Neural progenitor cell (in vitro differentiated cells): ENCODE data around the gene PRKCE. TPM values are rescaled to one million over a fixed set of nuclear protein-coding genes. Genes with fewer than 3 reads are reported as not detected.

Source experiments
- DNase-seq: peaks from one replicate; pipeline ENCODE4 v3.0.0-alpha.2; 2016; ENCODE audit warnings: low spot score
- H2AFZ ChIP-seq: fragments of 200-600 bp; sonication (generic); replicated peaks from 2 replicates; pipeline ENCODE4 v1.6.1; 2016; ENCODE audit warnings: antibody characterized with exemption
- H3F3A ChIP-seq: fragments of 200-600 bp; sonication (generic); 2 replicates; pipeline ENCODE4 v1.6.1; 2016; ENCODE audit warnings: antibody characterized with exemption, low read depth
- H3K27ac ChIP-seq: fragments of 200-600 bp; sonication (generic); 2 replicates; pipeline ENCODE4 v1.5.1; 2016; ENCODE audit warnings: mild to moderate bottlenecking
- H3K27me3 ChIP-seq: fragments of 200-600 bp; sonication (generic); 2 replicates; pipeline ENCODE4 v1.6.1; 2016; ENCODE audit warnings: mild to moderate bottlenecking, moderate library complexity
- H3K36me3 ChIP-seq: fragments of 200-600 bp; sonication (generic); 2 replicates; pipeline ENCODE4 v1.5.1; 2016
- H3K4me1 ChIP-seq: fragments of 200-600 bp; sonication (generic); 2 replicates; pipeline ENCODE4 v1.6.1; 2016; ENCODE audit warnings: mixed run types
- H3K4me2 ChIP-seq: fragments of 200-600 bp; sonication (generic); 2 replicates; pipeline ENCODE4 v1.6.1; 2016
- H3K4me3 ChIP-seq: fragments of 200-600 bp; sonication (generic); 2 replicates; pipeline ENCODE4 v1.5.1; 2016
- H3K79me2 ChIP-seq: fragments of 200-600 bp; sonication (generic); 2 replicates; pipeline ENCODE4 v1.6.1; 2016; ENCODE audit warnings: low read depth
- H3K9ac ChIP-seq: fragments of 200-600 bp; sonication (generic); 2 replicates; pipeline ENCODE4 v1.6.1; 2016
- H3K9me3 ChIP-seq: fragments of 200-600 bp; sonication (generic); 2 replicates; pipeline ENCODE4 v1.5.1; 2016; ENCODE audit warnings: low read depth
- H4K20me1 ChIP-seq: fragments of 200-600 bp; sonication (generic); 2 replicates; pipeline ENCODE4 v1.6.1; 2016; ENCODE audit warnings: low read depth
- H3K27ac Mint-ChIP-seq: 3 replicates; pipeline ENCODE4 v1.8.0; 2021; ENCODE audit warnings: mixed read lengths
- H3K27me3 Mint-ChIP-seq: 2 replicates; pipeline ENCODE4 v1.8.0; 2022; ENCODE audit warnings: low read depth, mild to moderate bottlenecking, inconsistent platforms, moderate library complexity, mixed read lengths; ENCODE audit not compliant: insufficient read depth
- H3K36me3 Mint-ChIP-seq: 3 replicates; pipeline ENCODE4 v1.8.0; 2021; ENCODE audit warnings: mixed read lengths
- H3K4me1 Mint-ChIP-seq: 3 replicates; pipeline ENCODE4 v1.8.0; 2021; ENCODE audit warnings: mixed read lengths
- H3K4me3 Mint-ChIP-seq: 3 replicates; pipeline ENCODE4 v1.8.0; 2021; ENCODE audit warnings: mild to moderate bottlenecking, moderate library complexity, mixed read lengths
- H3K9me3 Mint-ChIP-seq: 3 replicates; pipeline ENCODE4 v1.8.0; 2020; ENCODE audit warnings: mixed read lengths
- EZH2 ChIP-seq: fragments of 200-600 bp; sonication (generic); IDR thresholded peaks from 2 replicates; pipeline ENCODE4 v1.6.1; 2017; ENCODE audit warnings: antibody characterized with exemption, mild to moderate bottlenecking, moderate library complexity
- EZH2phosphoT487 ChIP-seq: fragments of 200-600 bp; sonication (generic); IDR thresholded peaks from 2 replicates; pipeline ENCODE4 v1.6.1; 2017; ENCODE audit warnings: antibody characterized with exemption
- total RNA-seq: library from RNA; depleted of rRNA; stranded (reverse); fragments of >200 nt; gene quantifications from 2 replicates; pipeline ENCODE4 v1.2.3, GENCODE V29; 2015; ENCODE audit warnings: low replicate concordance
- TF ChIP-seq, protein P1 (sequence below): fragments of 200-600 bp; sonication (generic); IDR thresholded peaks from 2 replicates; pipeline ENCODE4 v1.5.1; 2017; ENCODE audit warnings: antibody characterized with exemption, mild to moderate bottlenecking

PRKCE gene
- total RNA-seq, 1 donor from 2014 or later = 4.1 TPM

DNA sequence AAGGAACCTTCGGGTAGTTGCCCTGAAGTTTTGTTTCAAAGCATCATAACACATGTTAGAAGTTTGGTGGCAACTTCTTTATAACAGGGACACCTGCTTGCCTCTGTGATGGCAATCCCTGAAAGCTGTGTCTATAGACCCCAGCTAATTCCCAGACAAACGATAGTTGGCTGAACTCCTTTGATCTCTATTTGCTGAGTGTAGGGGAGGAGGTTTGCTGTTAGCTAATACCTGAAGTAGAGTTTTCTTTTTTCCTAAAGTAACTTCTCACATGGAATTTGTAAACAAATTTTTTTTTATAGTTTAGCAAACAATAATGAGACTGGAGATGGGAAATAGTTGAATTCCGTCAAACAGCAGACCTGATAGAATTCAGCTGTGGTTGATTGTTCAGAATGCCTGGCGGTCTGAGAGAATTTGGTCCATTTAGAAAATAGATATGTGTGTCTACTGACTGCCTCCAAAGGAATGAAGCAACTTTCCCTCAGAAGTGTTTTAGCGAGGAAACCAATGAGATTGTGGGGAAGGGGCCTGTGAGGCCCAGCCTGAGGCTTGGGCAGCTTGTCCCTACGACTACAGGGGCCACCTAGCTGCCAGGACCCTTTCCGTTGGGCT, 522.3 kb downstream of the PRKCE start:
- H3K9ac ChIP-seq = no peak overlapping the region
- DNase-seq = peak; percentile 26
- H3K4me1 ChIP-seq = peaks cover 30% of the 10 kb centered on the region
- no peaks in the 10 kb centered on the region for H3K9me3 ChIP-seq
- no peak for TF ChIP-seq EZH2phosphoT487
- TF ChIP-seq EZH2 = no peak
- TF ChIP-seq, protein P1, sequence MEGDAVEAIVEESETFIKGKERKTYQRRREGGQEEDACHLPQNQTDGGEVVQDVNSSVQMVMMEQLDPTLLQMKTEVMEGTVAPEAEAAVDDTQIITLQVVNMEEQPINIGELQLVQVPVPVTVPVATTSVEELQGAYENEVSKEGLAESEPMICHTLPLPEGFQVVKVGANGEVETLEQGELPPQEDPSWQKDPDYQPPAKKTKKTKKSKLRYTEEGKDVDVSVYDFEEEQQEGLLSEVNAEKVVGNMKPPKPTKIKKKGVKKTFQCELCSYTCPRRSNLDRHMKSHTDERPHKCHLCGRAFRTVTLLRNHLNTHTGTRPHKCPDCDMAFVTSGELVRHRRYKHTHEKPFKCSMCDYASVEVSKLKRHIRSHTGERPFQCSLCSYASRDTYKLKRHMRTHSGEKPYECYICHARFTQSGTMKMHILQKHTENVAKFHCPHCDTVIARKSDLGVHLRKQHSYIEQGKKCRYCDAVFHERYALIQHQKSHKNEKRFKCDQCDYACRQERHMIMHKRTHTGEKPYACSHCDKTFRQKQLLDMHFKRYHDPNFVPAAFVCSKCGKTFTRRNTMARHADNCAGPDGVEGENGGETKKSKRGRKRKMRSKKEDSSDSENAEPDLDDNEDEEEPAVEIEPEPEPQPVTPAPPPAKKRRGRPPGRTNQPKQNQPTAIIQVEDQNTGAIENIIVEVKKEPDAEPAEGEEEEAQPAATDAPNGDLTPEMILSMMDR = no peak
- no peak overlapping the region for H2AFZ ChIP-seq
- Mint-ChIP-seq H3K27ac (no peak overlapping the region), H3K4me3 (no peak overlapping the region), H3K27me3 (peaks cover 2% of the 10 kb centered on the region), H3K36me3 (no peaks in the 10 kb centered on the region), H3K4me1 (peaks cover 27% of the 10 kb centered on the region), H3K9me3 (no peaks in the 10 kb centered on the region)
- no peak overlapping the region for H3K4me2 ChIP-seq
- H3K4me3 ChIP-seq = no peak overlapping the region
- no peaks in the 10 kb centered on the region for H3K36me3 ChIP-seq
- no peaks in the 10 kb centered on the region for H3K27me3 ChIP-seq
- no peaks in the 10 kb centered on the region for H3F3A ChIP-seq
- no peaks in the 10 kb centered on the region for H4K20me1 ChIP-seq
- no peak overlapping the region for H3K27ac ChIP-seq
- H3K79me2 ChIP-seq = no peaks in the 10 kb centered on the region

DNA sequence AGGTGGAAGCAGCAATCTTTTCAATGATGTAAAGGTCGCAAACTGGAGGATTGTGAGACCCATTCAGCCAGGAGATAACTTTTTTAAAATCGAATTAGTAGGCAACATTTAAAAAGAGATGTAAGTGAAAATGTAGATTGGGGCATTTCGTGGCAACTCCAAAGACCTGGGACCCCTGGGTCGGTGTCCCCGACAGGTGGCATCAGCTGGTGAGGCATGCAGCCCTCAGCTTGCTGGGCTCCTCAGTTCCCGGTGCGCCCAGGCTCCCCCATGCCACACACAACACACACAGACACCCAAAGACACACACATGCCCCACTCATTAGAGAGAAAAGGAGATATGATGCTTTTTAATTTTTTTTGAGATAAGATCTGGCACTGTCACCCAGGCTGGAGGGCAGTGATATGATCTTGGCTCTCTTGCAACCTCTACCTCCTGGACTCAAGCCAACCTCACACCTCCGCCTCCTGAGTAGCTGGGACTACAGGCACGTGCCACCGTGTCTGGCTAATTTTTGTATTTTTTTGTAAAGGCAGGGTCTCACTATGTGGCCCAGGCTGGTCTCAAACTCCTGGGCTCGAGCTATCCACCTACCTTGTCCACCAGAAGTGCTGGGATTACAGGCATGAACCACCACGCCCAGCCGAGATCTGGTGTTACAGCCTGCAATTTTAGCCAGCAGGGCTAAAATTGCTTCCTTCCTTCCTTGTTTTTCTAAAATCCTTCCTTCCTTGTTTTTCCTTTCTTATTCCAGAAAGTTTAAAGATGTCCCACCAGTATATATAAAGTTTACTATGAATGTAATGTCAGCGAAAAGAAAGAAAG, 523.1 kb downstream of the PRKCE start:
- Histone ChIP-seq H2AFZ (no peak overlapping the region), H3K79me2 (no peaks in the 10 kb centered on the region), H3K4me3 (no peak overlapping the region), H3K9ac (no peak overlapping the region), H3K4me2 (no peak overlapping the region), H3K36me3 (no peaks in the 10 kb centered on the region), H3K9me3 (no peaks in the 10 kb centered on the region), H3K4me1 (peaks cover 26% of the 10 kb centered on the region), H4K20me1 (no peaks in the 10 kb centered on the region), H3K27ac (no peak overlapping the region), H3K27me3 (no peaks in the 10 kb centered on the region), H3F3A (no peaks in the 10 kb centered on the region)
- TF ChIP-seq EZH2phosphoT487 (no peak), EZH2 (no peak)
- TF ChIP-seq, protein P1 = no peak
- no peak for DNase-seq
- Mint-ChIP-seq H3K9me3 (no peaks in the 10 kb centered on the region), H3K4me1 (peaks cover 19% of the 10 kb centered on the region), H3K4me3 (no peak overlapping the region), H3K27me3 (peaks cover 2% of the 10 kb centered on the region), H3K27ac (no peak overlapping the region), H3K36me3 (no peaks in the 10 kb centered on the region)

GRCh38 chr2:46175419-46175818, 523.9 kb downstream of the PRKCE start:
- Histone ChIP-seq H3K9ac (no peak overlapping the region), H3K4me2 (no peak overlapping the region), H3K4me3 (no peak overlapping the region), H3K36me3 (no peaks in the 10 kb centered on the region), H3K4me1 (peaks cover 25% of the 10 kb centered on the region), H3K79me2 (no peaks in the 10 kb centered on the region), H4K20me1 (no peaks in the 10 kb centered on the region), H3K9me3 (no peaks in the 10 kb centered on the region), H3K27me3 (no peaks in the 10 kb centered on the region), H3K27ac (no peak overlapping the region), H2AFZ (no peak overlapping the region), H3F3A (no peaks in the 10 kb centered on the region)
- Mint-ChIP-seq H3K9me3 (no peaks in the 10 kb centered on the region), H3K27me3 (no peaks in the 10 kb centered on the region), H3K27ac (no peak overlapping the region), H3K4me3 (no peak overlapping the region), H3K36me3 (no peaks in the 10 kb centered on the region), H3K4me1 (peaks cover 17% of the 10 kb centered on the region)
- no peak for DNase-seq
- TF ChIP-seq EZH2phosphoT487 = no peak
